Measurements from ENCODE around the gene TMCC3.
"Not testable (repeated sequence)": the region's sequence is repeated elsewhere in the genome, so short reads cannot be mapped to it uniquely, and the experiment has no call there.

Gene TMCC3

GRCh38 chr12:94615260-94616181 lies 34.8 kb downstream of the TMCC3 start:
- no peak overlapping the region for H2AFZ ChIP-seq (ENCODE audit: low read length)
- H3F3A ChIP-seq (ENCODE audit: insufficient read depth, low read length) = no peaks in the 10 kb centered on the region
- H3K36me3 ChIP-seq (replicated peaks; ENCODE audit: insufficient read depth, low read length) = no peaks in the 10 kb centered on the region
- no peak for TF ChIP-seq EZH2phosphoT487 (IDR thresholded peaks at IDR 0.05; ENCODE audit: low read length)
- TF ChIP-seq, protein P1, sequence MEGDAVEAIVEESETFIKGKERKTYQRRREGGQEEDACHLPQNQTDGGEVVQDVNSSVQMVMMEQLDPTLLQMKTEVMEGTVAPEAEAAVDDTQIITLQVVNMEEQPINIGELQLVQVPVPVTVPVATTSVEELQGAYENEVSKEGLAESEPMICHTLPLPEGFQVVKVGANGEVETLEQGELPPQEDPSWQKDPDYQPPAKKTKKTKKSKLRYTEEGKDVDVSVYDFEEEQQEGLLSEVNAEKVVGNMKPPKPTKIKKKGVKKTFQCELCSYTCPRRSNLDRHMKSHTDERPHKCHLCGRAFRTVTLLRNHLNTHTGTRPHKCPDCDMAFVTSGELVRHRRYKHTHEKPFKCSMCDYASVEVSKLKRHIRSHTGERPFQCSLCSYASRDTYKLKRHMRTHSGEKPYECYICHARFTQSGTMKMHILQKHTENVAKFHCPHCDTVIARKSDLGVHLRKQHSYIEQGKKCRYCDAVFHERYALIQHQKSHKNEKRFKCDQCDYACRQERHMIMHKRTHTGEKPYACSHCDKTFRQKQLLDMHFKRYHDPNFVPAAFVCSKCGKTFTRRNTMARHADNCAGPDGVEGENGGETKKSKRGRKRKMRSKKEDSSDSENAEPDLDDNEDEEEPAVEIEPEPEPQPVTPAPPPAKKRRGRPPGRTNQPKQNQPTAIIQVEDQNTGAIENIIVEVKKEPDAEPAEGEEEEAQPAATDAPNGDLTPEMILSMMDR (IDR thresholded peaks at IDR 0.05; ENCODE audit: low read length) = no peak
- TF ChIP-seq EZH2 (optimal IDR thresholded peaks at IDR 0.05; ENCODE audit: low read depth, low read length) = no peak
- H3K27ac ChIP-seq (ENCODE audit: low read length) = no peak overlapping the region
- H3K79me2 ChIP-seq (ENCODE audit: low read length) = peaks cover 46% of the 10 kb centered on the region
- H3K4me2 ChIP-seq (ENCODE audit: low read depth, low read length) = no peak overlapping the region
- no peaks in the 10 kb centered on the region for H3K9me3 ChIP-seq (replicated peaks; ENCODE audit: insufficient read depth, low read length)
- no peak overlapping the region for H3K4me3 ChIP-seq (ENCODE audit: low read length)
- H4K20me1 ChIP-seq (ENCODE audit: insufficient read depth, low read length) = no peaks in the 10 kb centered on the region
- H3K9ac ChIP-seq (ENCODE audit: low read length) = no peak overlapping the region
- no peak for DNase-seq
- H3K27me3 ChIP-seq (replicated peaks; ENCODE audit: insufficient read depth, low read length) = no peaks in the 10 kb centered on the region
- H3K4me1 ChIP-seq (ENCODE audit: low read length) = no peaks in the 10 kb centered on the region
- H3K9me2 ChIP-seq (replicated peaks; ENCODE audit: insufficient read depth, low read length) = no peaks in the 10 kb centered on the region

GRCh38 chr12:94614288-94614721 lies 36.1 kb downstream of the TMCC3 start:
- Histone ChIP-seq H3K9ac (ENCODE audit: low read length) (no peak overlapping the region), H3K4me2 (ENCODE audit: low read depth, low read length) (no peak overlapping the region), H4K20me1 (ENCODE audit: insufficient read depth, low read length) (no peaks in the 10 kb centered on the region), H3K4me1 (ENCODE audit: low read length) (no peaks in the 10 kb centered on the region), H3K9me2 (replicated peaks; ENCODE audit: insufficient read depth, low read length) (no peaks in the 10 kb centered on the region), H2AFZ (ENCODE audit: low read length) (no peak overlapping the region), H3K4me3 (ENCODE audit: low read length) (no peak overlapping the region), H3K9me3 (replicated peaks; ENCODE audit: insufficient read depth, low read length) (no peaks in the 10 kb centered on the region), H3K27me3 (replicated peaks; ENCODE audit: insufficient read depth, low read length) (no peaks in the 10 kb centered on the region), H3K36me3 (replicated peaks; ENCODE audit: insufficient read depth, low read length) (no peaks in the 10 kb centered on the region), H3K27ac (ENCODE audit: low read length) (no peak overlapping the region), H3F3A (ENCODE audit: insufficient read depth, low read length) (no peaks in the 10 kb centered on the region), H3K79me2 (ENCODE audit: low read length) (peaks cover 38% of the 10 kb centered on the region)
- TF ChIP-seq EZH2 (optimal IDR thresholded peaks at IDR 0.05; ENCODE audit: low read depth, low read length) (no peak), EZH2phosphoT487 (IDR thresholded peaks at IDR 0.05; ENCODE audit: low read length) (no peak)
- TF ChIP-seq, protein P1 (IDR thresholded peaks at IDR 0.05; ENCODE audit: low read length) = no peak
- DNase-seq = no peak

DNA sequence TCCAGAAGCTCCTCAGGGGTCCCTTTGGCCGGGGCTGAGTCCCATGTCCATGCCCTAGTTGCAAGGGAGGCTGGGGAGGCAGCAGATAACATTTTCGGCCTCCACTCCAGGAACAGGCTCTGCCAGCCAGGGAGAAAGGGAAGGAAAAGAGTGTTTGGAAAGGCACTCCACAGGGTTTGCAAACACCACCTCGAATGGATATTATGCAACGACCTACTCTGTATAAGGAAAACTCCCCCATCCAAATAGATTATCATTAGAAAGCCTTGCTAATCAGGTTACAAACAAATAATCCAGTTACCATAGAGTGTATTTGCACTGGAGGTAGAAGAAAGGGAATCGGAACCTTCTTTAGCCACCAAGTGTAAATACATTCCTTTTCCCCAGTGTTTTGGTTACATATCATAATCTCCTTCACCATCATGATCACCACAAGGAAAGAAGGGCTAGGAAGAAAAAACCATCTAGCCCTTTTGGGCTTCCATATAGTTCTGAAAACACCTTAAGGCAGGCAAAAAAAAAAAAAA lies 40.4 kb downstream of the TMCC3 start:
- Histone ChIP-seq H3K36me3 (replicated peaks; ENCODE audit: insufficient read depth, low read length) (no peaks in the 10 kb centered on the region), H3K4me3 (ENCODE audit: low read length) (no peak overlapping the region), H3K9me2 (replicated peaks; ENCODE audit: insufficient read depth, low read length) (no peaks in the 10 kb centered on the region), H3K9ac (ENCODE audit: low read length) (no peak overlapping the region), H3K79me2 (ENCODE audit: low read length) (peaks cover 18% of the 10 kb centered on the region), H2AFZ (ENCODE audit: low read length) (no peak overlapping the region), H3K27ac (ENCODE audit: low read length) (no peak overlapping the region), H4K20me1 (ENCODE audit: insufficient read depth, low read length) (no peaks in the 10 kb centered on the region), H3F3A (ENCODE audit: insufficient read depth, low read length) (no peaks in the 10 kb centered on the region), H3K4me2 (ENCODE audit: low read depth, low read length) (no peak overlapping the region), H3K9me3 (replicated peaks; ENCODE audit: insufficient read depth, low read length) (no peaks in the 10 kb centered on the region), H3K4me1 (ENCODE audit: low read length) (no peaks in the 10 kb centered on the region), H3K27me3 (replicated peaks; ENCODE audit: insufficient read depth, low read length) (no peaks in the 10 kb centered on the region)
- TF ChIP-seq, protein P1 (IDR thresholded peaks at IDR 0.05; ENCODE audit: low read length) = no peak
- no peak for TF ChIP-seq EZH2 (optimal IDR thresholded peaks at IDR 0.05; ENCODE audit: low read depth, low read length)
- TF ChIP-seq EZH2phosphoT487 (IDR thresholded peaks at IDR 0.05; ENCODE audit: low read length) = no peak
- DNase-seq = no peak

DNA sequence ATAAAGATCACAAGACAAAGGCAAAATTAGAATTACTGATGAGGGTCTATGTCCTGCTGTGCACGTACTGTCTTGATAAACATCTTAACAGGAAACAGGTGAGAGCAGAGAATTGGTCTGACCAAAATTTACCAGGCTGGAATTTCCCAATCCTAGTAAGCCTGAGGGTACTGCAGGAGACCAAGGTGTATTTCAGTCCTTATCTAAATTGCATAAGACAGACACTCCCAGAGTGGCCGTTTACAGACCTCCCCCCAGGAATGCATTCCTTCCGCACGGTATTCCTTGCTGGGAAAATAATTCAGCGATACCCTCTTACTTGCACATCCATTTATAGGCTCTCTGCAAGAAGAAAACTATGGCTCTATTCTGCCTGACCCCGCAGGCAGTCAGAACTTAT lies 43.5 kb downstream of the TMCC3 start:
- not testable (repeated sequence) for H3K9ac ChIP-seq (ENCODE audit: low read length); DNase-seq; H3K4me3 ChIP-seq (ENCODE audit: low read length); H3K36me3 ChIP-seq (replicated peaks; ENCODE audit: insufficient read depth, low read length); H3F3A ChIP-seq (ENCODE audit: insufficient read depth, low read length); H3K9me3 ChIP-seq (replicated peaks; ENCODE audit: insufficient read depth, low read length); H3K9me2 ChIP-seq (replicated peaks; ENCODE audit: insufficient read depth, low read length); H2AFZ ChIP-seq (ENCODE audit: low read length); H3K79me2 ChIP-seq (ENCODE audit: low read length); H3K4me1 ChIP-seq (ENCODE audit: low read length); H3K27ac ChIP-seq (ENCODE audit: low read length); H3K4me2 ChIP-seq (ENCODE audit: low read depth, low read length); H4K20me1 ChIP-seq (ENCODE audit: insufficient read depth, low read length); H3K27me3 ChIP-seq (replicated peaks; ENCODE audit: insufficient read depth, low read length)

All from MM.1S (cell line).